GM10248 (cell line): ENCODE results near the gene DNAJC30.

Experiments
- CTCF ChIA-PET: fragments of 300-600 bp; sonication (Branson Sonifier 250); formaldehyde crosslinking; extraction: SDS; loops from one replicate; lab custom pipeline; 2021; ENCODE audit warnings: antibody characterized with exemption; lab: Yijun Ruan, JAX
- POLR2A ChIA-PET: fragments of 350-650 bp; sonication (Branson Sonifier 250); formaldehyde crosslinking; extraction: SDS; loops from one replicate; lab custom pipeline; 2020; ENCODE audit warnings: antibody characterized with exemption; lab: Yijun Ruan, JAX
- DNase-seq: peaks from one replicate; pipeline ENCODE4 v3.0.0; 2012; ENCODE audit errors: extremely low spot score
- CTCF ChIP-seq: IDR thresholded peaks from 2 replicates; pipeline ENCODE4 v1.5.1; 2012; ENCODE audit warnings: mild to moderate bottlenecking, low read depth; ENCODE audit errors: extremely low read depth, missing control alignments, control extremely low read depth

DNAJC30 gene

GRCh38 chr7:73690646-73691045 lies 7.4 kb upstream of the DNAJC30 start:
- ChIA-PET CTCF (interaction anchor here (1.0 to 1.4 kb wide), 2 partner anchors 44 to 84 kb away, joined by 3 to 4 read pairs; no protein-coding TSS in a partner anchor), POLR2A (interaction anchor here (1.1 kb wide), 1 partner anchor 13 kb away, joined by 3 read pairs; no protein-coding TSS in a partner anchor)
- no peak for TF ChIP-seq CTCF
- no peak for DNase-seq

GRCh38 chr7:73688288-73688687 lies 5.0 kb upstream of the DNAJC30 start:
- POLR2A ChIA-PET = no interaction called here
- no peak for TF ChIP-seq CTCF
- CTCF ChIA-PET = no interaction called here
- no peak for DNase-seq

GRCh38 chr7:73685311-73685710 lies 2.1 kb upstream of the DNAJC30 start:
- no peak for DNase-seq
- ChIA-PET CTCF (no interaction called here), POLR2A (no interaction called here)
- TF ChIP-seq CTCF = no peak

- no peak for TF ChIP-seq CTCF
- ChIA-PET POLR2A (interaction anchor here (1.0 kb wide), 2 partner anchors 13 to 17 kb away, joined by 3 to 5 read pairs; no protein-coding TSS in a partner anchor), CTCF (interaction anchor here (0.8 to 0.9 kb wide), 3 partner anchors 9 to 77 kb away, joined by 3 read pairs; no protein-coding TSS in a partner anchor)
- DNase-seq = no peak
Measured at GRCh38 chr7:73683788-73684693, 788 bp upstream of the DNAJC30 start.

- POLR2A ChIA-PET = no interaction called here
- CTCF ChIA-PET = no interaction called here
- no peak for TF ChIP-seq CTCF
- DNase-seq = no peak
Measured at GRCh38 chr7:73682745-73683055, 553 bp downstream of the DNAJC30 start.

- DNase-seq = no peak
- TF ChIP-seq CTCF = no peak
- ChIA-PET CTCF (no interaction called here), POLR2A (no interaction called here)
Measured at GRCh38 chr7:73681031-73681430, 2.2 kb downstream of the DNAJC30 start.
